Suppressor macrophage (primary cell): ENCODE results near the gene DSG4.
A peak's percentile ranks its signal among the peaks of the same experiment; 100 is the strongest.
"Not testable (repeated sequence)": the region's sequence is repeated elsewhere in the genome, so short reads cannot be mapped to it uniquely, and the experiment has no call there.

Source experiments
- DNase-seq, 4 experiments: peaks; one replicate each; pipeline ENCODE4 v3.0.0-alpha.2; 2020 to 2022
- total RNA-seq, 17 experiments: gene quantifications; one replicate each; lab custom pipeline; 2026; ENCODE audit warnings: mixed read lengths in 6 of 17, inconsistent platforms in 3 of 17; lab: John Stamatoyannopoulos, UW

DSG4 gene, protein sequence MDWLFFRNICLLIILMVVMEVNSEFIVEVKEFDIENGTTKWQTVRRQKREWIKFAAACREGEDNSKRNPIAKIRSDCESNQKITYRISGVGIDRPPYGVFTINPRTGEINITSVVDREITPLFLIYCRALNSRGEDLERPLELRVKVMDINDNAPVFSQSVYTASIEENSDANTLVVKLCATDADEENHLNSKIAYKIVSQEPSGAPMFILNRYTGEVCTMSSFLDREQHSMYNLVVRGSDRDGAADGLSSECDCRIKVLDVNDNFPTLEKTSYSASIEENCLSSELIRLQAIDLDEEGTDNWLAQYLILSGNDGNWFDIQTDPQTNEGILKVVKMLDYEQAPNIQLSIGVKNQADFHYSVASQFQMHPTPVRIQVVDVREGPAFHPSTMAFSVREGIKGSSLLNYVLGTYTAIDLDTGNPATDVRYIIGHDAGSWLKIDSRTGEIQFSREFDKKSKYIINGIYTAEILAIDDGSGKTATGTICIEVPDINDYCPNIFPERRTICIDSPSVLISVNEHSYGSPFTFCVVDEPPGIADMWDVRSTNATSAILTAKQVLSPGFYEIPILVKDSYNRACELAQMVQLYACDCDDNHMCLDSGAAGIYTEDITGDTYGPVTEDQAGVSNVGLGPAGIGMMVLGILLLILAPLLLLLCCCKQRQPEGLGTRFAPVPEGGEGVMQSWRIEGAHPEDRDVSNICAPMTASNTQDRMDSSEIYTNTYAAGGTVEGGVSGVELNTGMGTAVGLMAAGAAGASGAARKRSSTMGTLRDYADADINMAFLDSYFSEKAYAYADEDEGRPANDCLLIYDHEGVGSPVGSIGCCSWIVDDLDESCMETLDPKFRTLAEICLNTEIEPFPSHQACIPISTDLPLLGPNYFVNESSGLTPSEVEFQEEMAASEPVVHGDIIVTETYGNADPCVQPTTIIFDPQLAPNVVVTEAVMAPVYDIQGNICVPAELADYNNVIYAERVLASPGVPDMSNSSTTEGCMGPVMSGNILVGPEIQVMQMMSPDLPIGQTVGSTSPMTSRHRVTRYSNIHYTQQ
- total RNA-seq: 0 to 2.0 (median 0) reads per million in 17 experiments

DNA sequence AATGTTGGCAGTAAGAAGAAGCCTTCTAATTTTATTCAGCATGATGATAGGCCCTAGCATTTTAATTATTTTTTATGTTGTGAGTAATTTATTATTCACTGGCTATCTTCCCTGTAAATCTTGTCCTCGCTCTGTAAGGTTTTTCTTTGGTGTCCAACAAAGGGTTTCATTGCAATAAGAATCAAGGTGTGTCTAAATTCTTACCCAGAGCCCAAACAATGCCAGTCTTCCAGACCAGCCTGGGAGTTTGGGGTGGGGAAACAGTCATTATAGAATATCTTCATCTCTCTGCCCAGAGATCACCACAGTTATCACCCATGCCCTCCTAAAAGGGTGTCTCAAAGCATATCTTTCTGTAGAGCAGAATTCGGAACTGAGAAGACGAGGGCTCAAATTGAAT is at the start of gene DSG4:
DSG4 (plus strand) TSS at position 301 of the 400 bp plus-strand sequence. CDS start 135 bp downstream, outside the sequence.
- no peak for DNase-seq

DNA sequence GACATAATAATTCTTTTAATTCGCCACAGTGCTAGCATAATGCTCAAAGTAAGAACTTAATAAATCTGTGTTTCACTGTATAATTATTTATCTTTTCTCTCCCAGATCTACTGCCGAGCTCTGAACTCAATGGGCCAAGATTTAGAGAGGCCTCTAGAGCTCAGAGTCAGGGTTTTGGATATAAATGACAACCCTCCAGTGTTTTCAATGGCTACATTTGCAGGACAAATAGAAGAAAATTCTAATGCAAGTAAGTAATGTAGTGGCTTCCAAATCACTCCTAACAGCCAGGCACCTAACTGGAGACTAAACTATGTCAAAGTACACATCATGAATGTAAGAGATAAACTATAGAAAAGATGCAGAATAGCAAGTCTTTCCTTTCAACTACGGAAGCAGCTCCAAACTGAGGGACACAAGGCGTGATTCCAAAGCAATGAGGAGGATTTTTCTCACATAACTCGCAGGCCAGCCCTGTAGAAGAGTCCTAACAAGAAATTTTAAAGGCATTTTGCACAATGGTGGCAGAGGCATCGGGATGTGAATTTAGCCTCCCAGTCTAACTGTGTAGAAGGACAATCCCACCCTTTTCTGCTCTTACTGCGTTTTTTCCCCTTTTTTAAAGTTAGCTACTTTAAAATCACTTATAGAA is 46.7 kb upstream of the DSG4 start:
- DNase-seq: no peak

DNA sequence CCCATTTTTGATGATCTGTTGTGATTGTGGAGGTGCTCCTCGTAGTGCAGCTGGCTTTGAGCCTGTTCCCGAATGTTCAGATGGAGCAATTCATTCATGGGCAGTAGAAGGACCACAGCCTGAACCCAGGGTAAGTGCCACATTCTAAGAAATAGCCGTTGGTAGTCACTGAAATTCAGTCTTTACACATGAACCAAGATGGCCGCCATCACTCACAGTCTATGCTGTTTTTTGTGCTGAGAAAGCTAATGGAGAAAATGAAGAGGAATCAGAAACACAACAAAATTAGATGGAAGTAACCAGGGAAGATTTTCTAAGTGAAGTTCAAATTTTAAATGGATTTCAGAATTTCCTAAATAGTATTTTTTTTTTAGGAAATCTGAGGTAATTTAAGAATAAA is 33.1 kb upstream of the DSG4 start:
- no peak for DNase-seq

DNA sequence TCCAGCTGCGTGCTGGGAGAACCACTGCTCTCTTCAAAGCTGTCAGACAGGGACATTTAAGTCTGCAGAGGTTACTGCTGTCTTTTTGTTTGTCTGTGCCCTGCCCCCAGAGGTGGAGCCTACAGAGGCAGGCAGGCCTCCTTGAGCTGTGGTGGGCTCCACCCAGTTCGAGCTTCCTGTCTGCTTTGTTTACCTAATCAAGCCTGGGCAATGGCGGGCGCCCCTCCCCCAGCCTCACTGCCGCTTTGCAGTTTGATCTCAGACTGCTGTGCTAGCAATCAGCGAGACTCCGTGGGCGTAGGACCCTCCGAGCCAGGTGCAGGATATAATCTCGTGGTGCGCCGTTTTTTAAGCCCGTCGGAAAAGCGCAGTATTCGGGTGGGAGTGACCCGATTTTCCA is 23.2 kb upstream of the DSG4 start:
- not testable (repeated sequence) for DNase-seq

DNA sequence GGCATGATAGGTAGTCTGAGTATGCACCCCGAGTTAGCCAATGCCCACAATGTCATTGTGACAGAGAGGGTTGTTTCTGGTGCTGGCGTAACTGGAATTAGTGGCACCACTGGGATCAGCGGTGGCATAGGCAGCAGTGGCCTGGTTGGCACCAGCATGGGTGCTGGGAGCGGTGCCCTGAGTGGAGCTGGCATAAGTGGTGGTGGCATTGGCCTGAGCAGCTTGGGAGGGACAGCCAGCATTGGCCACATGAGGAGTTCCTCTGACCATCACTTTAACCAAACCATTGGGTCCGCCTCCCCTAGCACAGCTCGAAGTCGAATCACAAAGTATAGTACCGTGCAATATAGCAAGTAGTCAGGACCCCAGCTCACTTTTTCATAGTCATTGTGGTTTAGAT is 21.6 kb upstream of the DSG4 start:
- no peak for DNase-seq

DNA sequence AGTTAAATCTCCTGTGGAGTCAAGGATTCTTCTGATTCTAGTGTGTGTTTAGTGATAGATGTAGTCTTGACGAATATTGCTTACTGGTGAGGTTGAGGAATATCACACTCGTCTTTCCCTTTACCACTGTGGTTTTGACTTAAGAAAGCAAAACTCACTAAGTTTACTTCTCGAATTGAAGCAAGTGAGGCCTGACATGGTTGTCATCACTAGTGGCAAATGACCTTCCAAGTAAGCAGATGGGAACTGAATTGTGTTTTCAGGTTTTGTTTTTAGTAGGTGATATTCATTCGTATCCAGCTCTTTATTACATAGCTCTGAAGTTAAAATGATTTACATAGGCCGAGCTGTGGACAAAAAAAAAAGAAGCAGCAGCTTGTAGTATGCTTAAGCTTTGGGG is 20.6 kb upstream of the DSG4 start:
- DNase-seq: no peak

DNA sequence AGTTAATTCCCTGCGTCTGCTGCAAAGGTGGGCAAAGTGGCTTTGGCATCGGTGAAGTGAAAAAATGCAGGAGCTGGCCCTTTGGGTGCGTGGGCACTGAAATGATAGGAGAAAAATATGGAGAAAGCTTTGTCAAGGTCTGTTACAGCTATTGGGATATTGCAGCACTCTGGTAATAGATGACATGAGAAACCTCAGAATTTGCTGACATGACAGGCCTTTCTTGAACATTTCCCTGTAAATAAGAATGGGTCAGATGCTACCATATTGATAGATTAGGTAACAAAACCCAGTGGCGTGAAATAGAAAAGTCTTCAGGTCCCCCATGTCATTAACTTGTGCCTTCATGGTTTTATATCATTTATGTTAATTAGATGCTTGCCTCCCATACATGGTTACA is 12.4 kb upstream of the DSG4 start:
- DNase-seq: no peak

DNA sequence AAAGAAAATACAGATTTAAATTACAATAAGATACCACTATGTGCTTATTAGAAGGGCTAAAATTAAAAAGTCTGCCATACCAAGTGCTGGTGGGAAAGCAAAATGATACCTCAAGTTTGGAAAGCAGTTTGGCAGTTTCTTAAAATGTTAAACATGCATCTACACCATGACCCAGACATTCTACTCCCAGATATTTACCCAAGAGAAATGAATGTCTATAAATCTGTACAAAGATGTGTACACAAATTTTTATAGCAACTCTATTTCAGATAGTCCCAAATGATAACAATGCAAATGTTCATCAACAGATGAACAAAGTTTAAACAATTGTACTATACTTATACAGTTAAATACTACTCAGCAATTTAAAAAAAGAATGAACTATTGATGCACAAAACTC is 7.1 kb upstream of the DSG4 start:
- no peak for DNase-seq

DNA sequence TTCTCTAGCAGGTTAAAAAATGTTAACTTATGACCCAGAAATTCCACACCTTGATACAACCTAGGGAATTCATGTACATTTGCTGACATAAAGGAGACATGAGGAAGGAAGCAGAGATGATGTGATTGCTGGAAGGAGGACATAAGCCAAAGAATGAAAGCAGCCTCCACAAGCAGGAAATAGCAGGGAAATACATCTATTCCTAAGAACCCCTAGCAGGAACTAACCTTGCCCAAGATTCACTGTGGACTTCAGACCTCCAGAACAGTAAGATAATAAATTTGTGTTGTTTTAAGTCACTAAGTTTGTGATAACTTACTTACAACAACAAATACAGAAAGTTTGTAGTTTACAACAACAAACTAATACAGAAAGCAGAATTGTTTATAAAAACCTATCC is 4.6 kb upstream of the DSG4 start:
- no peak for DNase-seq

DNA sequence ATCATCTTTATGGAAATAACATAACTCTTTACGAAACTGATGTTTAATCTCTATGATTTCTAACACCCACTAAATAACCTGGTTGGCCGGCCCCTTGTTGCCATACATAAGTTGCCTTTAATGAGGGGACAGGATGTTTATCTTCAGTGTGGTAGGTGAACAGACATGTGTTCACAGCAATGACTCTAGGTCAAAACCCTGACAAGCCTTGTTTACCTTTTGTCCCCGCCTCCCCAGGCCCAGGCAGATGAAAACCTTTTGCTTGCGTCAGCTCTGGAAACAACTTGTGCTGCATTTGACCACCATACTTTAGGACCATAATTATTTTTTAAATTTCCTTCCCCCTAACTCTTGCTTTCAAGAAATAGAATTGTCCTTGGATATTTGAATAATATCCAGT is 2.9 kb upstream of the DSG4 start:
- DNase-seq: no peak

DNA sequence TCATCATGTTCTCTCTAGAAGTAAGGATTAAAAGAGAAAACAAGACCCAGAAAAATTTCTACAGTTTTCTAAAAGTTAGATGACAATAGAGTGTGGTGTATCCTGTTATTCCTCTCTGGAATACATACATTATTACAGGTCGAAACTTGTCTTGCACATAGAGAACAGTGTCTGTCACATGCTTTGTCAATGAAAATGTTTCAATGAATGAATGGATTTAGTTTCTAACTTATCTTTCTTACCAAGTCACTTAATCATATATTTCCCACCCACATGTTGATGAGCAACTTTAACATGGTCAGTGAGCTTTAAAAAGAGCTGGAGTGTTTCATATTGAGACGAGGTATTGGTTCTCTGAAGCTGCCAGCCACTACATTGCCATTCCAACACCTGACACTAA is 4.3 kb downstream of the DSG4 start:
- no peak for DNase-seq

DNA sequence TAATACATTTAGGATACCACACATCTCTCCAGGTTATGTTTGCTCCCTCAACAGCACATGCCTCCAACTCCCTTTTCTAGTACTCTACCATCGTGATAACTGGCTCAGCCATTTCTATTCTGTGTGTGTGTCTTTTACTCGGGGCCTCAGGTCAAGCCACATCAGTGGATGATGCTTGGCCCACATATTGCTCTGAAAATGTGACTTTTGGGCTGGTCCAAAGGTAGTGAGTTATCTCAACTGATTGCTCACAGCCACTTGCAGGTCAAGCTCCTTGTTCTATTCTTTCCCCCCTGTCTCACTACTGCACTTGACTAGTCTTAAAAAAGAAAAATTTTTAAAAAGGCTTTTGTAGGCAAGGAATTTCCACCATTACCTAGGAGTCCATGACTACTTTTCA is 5.5 kb downstream of the DSG4 start:
- DNase-seq: no peak

DNA sequence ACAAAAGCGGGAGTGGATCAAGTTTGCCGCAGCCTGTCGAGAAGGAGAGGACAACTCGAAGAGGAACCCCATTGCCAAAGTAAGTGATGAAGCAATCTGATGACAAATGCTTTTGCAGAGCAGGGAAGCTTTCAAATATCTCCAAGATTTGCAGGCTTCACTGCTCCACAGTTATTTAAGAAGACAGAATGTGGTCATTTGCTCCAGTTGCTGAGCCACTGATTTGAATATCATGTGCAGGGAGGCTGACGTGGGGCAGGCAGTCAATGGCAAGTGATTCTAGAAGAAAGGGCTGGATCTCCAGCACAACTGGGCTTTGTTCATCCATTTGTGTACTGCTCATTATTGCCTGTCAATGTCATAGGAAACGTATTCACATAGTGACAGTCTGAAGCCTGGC is 10.2 kb downstream of the DSG4 start:
- DNase-seq: no peak

DNA sequence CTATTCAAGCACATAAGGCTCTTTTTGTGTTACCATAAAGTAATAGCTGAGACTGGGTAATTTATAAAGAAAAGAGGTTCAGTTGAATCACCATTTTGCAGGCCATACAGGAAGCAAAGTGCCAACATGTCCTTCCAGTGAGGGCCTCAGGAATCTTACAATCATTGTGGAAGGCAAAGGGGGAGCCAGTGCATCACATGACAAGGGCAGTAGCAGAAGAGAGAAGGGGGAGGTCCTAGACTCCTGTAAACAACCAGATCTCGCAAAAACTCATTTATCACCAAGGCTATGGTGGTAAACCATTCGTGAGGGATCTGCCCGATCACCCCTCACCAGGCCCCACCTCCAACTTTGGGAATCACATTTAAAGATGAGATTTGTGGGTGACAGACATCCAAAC is 16.7 kb downstream of the DSG4 start:
- no peak for DNase-seq

DNA sequence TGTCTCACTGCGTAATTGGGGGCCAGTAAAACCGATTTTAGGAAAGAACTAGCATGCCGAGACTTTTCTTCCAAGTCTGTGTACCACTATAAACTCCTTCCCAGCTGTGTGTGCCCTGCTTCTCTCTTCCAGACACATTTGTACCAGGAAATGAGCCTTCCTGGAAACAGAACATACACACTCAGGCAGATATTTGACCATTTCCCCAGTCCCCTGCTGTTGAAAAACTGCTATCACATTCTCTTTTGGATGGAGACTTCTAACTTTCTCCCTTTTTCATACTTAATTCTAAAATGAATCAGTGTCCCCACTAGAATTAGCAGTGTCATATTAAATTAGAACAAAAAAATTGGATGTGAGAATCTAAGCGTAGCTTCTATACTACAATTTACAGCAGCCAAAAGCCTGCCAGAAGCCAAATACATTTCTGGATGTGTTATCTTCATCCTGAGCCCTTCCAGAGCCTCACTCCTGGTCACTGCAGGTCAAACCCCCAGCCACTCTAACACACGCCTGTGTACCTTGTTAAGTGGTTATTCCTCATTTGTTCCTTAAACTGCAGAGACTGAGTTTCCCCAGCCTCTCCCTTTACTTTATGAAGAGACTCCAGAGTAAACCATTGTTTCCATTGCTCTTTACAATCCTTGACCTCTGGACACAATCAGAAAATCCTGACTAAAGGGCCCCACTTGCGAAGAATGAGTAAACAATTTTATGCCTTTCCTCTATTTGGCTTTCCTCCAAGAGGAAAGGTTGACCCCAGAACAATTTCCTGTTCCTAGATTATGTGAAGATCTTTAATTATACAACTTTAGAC is 20.4 kb downstream of the DSG4 start:
- no peak for DNase-seq

DNA sequence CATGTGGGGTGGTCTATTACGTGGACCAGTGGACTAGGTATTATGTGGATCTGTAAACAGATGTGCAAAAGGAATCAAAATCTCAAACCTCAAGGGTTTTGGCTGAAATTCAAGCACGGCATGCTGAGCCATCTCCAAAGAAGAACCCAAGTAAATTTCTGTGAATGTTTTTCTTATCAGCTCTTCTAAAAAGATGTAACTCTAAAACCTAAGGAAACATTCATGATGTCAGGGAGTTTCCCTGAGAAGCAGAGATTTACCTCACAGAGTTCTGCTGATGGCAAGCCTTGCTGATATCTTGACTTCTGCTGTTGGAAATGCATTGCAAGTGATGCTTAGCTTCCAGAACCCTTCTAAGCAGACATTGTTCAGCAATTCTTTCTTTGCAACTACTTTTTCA is 21.6 kb downstream of the DSG4 start:
- DNase-seq: no peak

DNA sequence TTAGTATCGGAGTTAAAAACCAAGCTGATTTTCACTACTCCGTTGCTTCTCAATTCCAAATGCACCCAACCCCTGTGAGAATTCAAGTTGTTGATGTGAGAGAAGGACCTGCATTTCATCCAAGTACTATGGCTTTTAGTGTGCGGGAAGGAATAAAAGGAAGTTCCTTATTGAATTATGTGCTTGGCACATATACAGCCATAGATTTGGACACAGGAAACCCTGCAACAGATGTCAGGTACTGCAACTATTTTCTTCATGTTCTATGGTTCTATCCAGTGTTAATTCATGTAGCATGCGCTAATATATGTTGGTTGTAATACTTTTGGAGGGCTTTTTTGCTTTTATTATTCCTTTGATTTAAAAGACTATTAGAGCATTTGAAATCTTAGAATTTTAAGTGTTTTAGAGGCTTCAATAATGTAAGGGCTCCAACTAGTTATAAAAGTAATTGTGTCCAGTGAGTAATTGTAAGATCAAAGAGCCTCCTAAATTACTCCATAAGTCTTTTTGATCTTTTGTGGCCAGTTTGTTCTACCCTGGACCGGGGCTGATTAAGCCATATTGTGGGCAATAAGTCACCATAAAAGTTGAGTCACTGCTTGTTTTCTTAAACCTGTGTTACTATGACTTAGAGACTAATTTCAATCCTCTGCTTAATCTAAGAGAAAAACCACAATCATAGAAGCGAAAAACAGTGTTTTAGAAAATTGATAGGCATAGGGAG is 22.9 kb downstream of the DSG4 start:
- peak in 1 of 4 experiments; percentile 5 for DNase-seq

DNA sequence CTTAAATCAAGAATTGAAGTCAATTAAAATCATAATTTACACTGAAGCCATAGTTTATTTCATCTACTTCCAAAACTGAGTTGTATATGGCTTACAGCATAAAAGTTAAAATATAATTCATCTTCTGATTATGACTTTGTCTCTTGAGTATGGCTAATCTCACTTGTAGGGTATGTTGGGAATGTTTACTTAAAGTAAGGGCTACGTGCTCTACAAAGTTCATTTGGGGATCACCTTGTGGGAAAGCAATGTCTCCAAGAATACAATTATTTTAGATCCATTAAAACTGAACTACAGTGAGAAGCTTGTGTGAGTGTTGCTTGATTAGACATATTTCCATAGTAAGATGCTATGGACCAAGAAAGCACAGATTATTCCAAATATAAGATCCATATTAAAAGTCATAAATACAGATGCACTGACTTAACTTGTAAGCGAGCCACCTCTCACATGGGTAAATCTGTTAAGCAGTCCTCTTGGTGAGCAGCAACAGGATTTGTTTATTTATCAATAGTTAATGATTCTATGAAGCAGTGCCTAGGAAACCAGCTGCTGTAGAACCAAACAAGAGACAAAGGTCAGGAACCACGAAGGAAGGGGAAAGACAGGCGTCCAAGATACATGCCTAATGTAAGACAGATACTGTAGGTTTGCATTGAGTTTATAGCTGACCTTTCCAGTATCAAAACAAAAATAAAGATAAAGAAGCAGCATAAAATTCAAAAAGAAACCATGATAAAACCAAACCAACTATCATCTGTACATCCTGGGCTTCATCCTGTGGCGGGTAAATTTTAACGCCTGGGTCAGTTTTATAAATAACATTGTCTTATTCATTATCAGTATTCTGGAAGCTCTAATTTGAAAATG is 24.8 kb downstream of the DSG4 start:
- no peak for DNase-seq

DNA sequence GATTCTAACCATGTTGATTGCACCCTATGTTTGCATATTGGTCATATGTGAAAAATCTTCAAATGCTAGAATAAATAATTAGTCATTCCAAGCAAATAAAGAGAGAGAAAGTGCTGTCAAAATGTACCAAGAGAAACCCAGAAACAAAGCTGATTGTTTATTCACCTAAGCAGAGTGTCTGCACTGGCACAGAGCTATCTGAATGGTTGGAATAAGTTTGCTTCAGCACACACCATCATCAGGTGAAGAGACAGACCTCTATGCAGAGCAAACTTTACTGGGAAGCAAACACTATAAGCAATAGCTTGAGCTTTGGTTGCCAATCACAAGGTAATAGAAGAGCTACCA is 25.4 kb downstream of the DSG4 start:
- no peak for DNase-seq

DNA sequence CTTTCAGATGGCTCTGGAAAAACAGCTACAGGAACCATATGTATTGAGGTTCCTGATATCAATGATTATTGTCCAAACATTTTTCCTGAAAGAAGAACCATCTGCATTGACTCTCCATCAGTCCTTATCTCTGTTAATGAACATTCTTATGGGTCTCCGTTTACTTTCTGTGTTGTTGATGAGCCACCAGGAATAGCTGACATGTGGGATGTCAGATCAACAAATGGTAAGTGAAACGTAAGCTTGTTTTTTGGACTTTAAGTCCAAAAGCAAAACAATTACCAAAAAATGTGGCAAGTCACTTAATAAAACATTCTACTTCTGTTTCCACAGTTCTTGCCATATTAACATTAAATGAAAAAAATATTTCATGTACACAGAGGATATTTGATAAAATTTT is 26.8 kb downstream of the DSG4 start:
- no peak for DNase-seq
